Natural killer cell treated with Interleukin-12 subunit alpha and Interleukin-12 subunit beta and Interleukin-15 and Interleukin-18, amount 100 ng/mL, for 72 hours (primary cell): ENCODE measurements around the gene SMIM35. TPM values are rescaled to one million over a fixed set of nuclear protein-coding genes. Genes with fewer than 3 reads are reported as not detected.

Source experiments
- ATAC-seq, 2 donors: fragments of 150-1000 bp; cut with Tn5 transposase in 1 of 2; sonication (Bioruptor Pico), chemical (Tn5 transposase) in 1 of 2; 2 replicates each; pipeline ENCODE4 v1.10.0; 2021
- DNase-seq: peaks from one replicate; pipeline ENCODE4 v3.0.0; 2022; ENCODE audit warnings: low spot score
- H3K27ac Mint-ChIP-seq, 2 donors: 1 replicate in 1 of 2; 2 replicates in 1 of 2; pipeline ENCODE4 v1.8.0; 2022; ENCODE audit warnings: mixed read lengths in 2 of 2, mild to moderate bottlenecking in 1 of 2, moderate library complexity in 1 of 2
- H3K27me3 Mint-ChIP-seq, 2 donors: 1 replicate in 1 of 2; 2 replicates in 1 of 2; pipeline ENCODE4 v1.8.0; 2022; ENCODE audit warnings: mixed read lengths in 2 of 2
- H3K36me3 Mint-ChIP-seq: one replicate; pipeline ENCODE4 v1.8.0; 2022; ENCODE audit warnings: mixed read lengths
- H3K4me1 Mint-ChIP-seq, 2 donors: 1 replicate in 1 of 2; 2 replicates in 1 of 2; pipeline ENCODE4 v1.8.0; 2022; ENCODE audit warnings: low read depth in 2 of 2, mixed read lengths in 2 of 2, mild to moderate bottlenecking in 1 of 2
- H3K4me3 Mint-ChIP-seq: one replicate; pipeline ENCODE4 v1.8.0; 2022; ENCODE audit warnings: mixed read lengths
- H3K9me3 Mint-ChIP-seq: 2 replicates; pipeline ENCODE4 v1.8.0; 2022; ENCODE audit warnings: mixed read lengths
- total RNA-seq, 2 donors: library from RNA; stranded (reverse); gene quantifications; one replicate each; pipeline ENCODE4 v1.2.3, GENCODE V29; 2022

Gene SMIM35
- total RNA-seq, 2 donors from 2014 or later = not detected

- DNase-seq = no peak
- Mint-ChIP-seq H3K4me1 (peaks cover 36 to 38% of the 10 kb centered on the region in 2 donors), H3K27ac (peak overlapping the region; percentile 56 to 59)
Measured at GRCh38 chr11:118052581-118053206, 34.1 kb downstream of the SMIM35 start.

DNA sequence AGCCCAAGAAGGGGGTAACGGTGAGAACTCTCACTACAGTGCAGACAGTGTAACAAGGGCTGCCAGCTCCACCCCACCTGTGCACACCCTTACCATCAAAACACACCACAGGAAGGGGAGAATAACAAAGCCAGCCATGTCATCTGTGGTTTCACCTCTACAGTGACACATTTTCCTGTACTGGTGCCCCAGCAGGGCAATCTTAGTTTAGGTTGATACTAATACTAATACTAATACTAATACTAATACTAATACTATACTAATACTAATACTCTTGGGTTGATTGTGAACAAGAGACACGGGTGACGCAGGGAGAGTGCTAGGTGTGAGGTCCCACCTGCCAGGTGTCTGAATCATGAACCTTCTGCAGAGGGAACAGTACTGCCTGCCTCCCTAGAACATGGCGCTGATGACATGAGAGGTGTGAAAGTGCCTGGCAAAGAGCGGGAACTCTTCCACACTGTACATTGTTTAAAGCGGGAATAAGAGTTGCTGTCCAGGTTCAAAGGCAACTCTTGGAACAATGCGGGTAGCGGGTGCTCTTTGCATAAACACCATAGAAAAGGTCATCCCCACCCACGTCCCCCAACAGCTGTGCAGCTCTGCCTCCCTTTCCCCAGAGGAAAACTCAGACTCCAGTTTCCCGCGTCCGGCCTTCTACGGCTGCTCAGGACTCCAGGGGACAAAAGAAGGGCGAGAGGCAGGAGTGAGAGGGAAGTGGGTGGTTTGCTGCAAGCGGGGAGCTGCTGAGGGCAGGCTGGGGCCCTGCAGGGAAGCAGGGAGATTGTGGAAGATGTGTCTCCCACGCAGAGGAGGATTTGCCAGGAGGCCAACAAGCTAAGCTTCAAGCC, 34.9 kb downstream of the SMIM35 start:
- DNase-seq = no peak
- H3K4me3 Mint-ChIP-seq = no peak overlapping the region
- peak overlapping the region in 1 of 2 donors; percentile 62 for H3K27ac Mint-ChIP-seq
- H3K9me3 Mint-ChIP-seq = no peaks in the 10 kb centered on the region
- H3K4me1 Mint-ChIP-seq = peaks cover 33 to 44% of the 10 kb centered on the region in 2 donors
- ATAC-seq = peak; percentile 54 to 56
- no peaks in the 10 kb centered on the region for H3K36me3 Mint-ChIP-seq
- peaks cover 5 to 7% of the 10 kb centered on the region in 2 donors for H3K27me3 Mint-ChIP-seq

More at GRCh38 chr11:118052581-118053206, 34.1 kb downstream of the SMIM35 start:
- H3K4me3 Mint-ChIP-seq = no peak overlapping the region
- no peaks in the 10 kb centered on the region for H3K36me3 Mint-ChIP-seq
- no peaks in the 10 kb centered on the region for H3K9me3 Mint-ChIP-seq
- peaks cover 14 to 15% of the 10 kb centered on the region in 2 donors for H3K27me3 Mint-ChIP-seq
- ATAC-seq = no peak

DNA sequence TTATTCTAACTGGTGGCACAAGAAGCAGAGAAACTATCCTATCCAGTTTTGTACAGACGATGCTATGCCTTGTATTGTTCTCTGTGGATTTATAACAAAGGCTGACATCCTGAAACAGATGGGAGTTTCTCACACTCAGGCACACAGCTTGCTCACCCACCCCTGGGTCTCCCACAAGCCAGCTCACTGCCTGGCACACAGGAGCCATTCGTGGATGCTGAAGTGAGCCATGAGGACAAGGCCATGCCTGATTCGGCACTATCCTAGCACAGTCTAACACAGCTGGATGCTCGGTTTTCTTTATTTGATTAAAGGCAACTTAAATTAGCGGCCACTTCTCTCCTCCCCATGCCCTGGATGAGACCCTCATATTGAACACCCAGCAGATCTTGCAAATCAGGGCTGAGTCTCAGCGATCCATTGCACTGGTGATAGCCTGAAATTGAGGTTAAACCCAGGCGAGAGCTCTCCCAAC, 35.6 kb downstream of the SMIM35 start:
- DNase-seq = no peak
- H3K27me3 Mint-ChIP-seq = peaks cover 0 to 2% of the 10 kb centered on the region in 2 donors
- H3K27ac Mint-ChIP-seq = peak overlapping the region in 1 of 2 donors; percentile 62
- no peak overlapping the region for H3K4me3 Mint-ChIP-seq
- no peaks in the 10 kb centered on the region for H3K9me3 Mint-ChIP-seq
- H3K4me1 Mint-ChIP-seq = peaks cover 36 to 50% of the 10 kb centered on the region in 2 donors
- no peak for ATAC-seq
- H3K36me3 Mint-ChIP-seq = no peaks in the 10 kb centered on the region

- peak overlapping the region in 1 of 2 donors; percentile 62 for H3K27ac Mint-ChIP-seq
- no peaks in the 10 kb centered on the region for H3K27me3 Mint-ChIP-seq
Measured at GRCh38 chr11:118050208-118050891, 36.4 kb downstream of the SMIM35 start.

GRCh38 chr11:118049771-118050170, 37.0 kb downstream of the SMIM35 start:
- no peaks in the 10 kb centered on the region for H3K36me3 Mint-ChIP-seq
- ATAC-seq = no peak
- peaks cover 48 to 64% of the 10 kb centered on the region in 2 donors for H3K4me1 Mint-ChIP-seq
- H3K27ac Mint-ChIP-seq = no peak overlapping the region
- no peaks in the 10 kb centered on the region for H3K9me3 Mint-ChIP-seq
- H3K4me3 Mint-ChIP-seq = no peak overlapping the region
- DNase-seq = no peak
- H3K27me3 Mint-ChIP-seq = no peaks in the 10 kb centered on the region

More at GRCh38 chr11:118050208-118050891, 36.4 kb downstream of the SMIM35 start:
- ATAC-seq (no peak), DNase-seq (no peak)
- Mint-ChIP-seq H3K4me3 (no peak overlapping the region), H3K9me3 (no peaks in the 10 kb centered on the region), H3K4me1 (peaks cover 43 to 58% of the 10 kb centered on the region in 2 donors), H3K36me3 (no peaks in the 10 kb centered on the region)

DNA sequence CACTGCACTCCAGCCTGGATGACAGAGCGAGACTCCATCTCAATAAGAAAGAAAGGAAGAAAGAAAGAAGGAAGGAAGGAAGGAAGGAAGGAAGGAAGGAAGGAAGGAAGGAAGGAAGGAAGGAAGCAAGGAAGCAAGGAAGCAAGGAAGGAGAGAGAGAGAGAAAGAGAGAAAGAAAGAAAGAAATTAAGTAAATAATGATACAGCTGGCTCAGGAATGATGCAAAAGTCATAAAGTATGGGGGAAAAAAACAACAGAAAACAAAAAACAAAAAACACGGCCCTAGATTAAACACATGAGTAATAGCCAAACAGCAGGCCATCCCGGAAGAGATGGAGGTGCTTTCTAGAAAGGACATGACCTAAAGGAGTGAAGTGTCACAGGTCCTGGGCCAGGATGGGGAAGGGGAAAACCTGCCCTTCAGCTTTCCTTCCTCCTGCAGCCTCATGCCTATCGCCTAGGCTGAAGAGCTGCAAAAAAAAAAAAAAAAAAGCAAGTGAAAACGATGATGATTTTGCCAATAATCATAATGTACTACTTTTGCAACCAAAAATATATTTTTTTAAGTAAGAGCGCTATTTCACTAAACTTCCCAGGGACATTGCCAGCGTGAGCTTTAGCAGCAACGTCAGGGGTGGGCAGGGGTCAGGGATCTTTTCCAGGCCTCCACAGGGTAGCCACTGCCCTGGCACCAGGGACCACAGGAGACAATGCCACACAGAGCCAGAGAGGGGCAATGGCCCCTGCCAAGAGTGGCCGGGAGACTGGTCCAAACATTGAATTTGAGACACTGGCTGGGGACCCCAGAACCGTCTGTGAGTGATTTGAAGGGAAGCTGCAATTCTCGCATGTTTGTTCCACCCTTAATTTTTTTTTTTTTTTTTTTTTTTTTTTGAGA, 38.0 kb downstream of the SMIM35 start:
- DNase-seq (no peak), ATAC-seq (no peak)
- Mint-ChIP-seq H3K36me3 (no peaks in the 10 kb centered on the region), H3K4me1 (peaks cover 50 to 67% of the 10 kb centered on the region in 2 donors), H3K27me3 (no peaks in the 10 kb centered on the region), H3K4me3 (peak overlapping the region; percentile 50), H3K27ac (peak overlapping the region; percentile 10 to 60), H3K9me3 (no peaks in the 10 kb centered on the region)

GRCh38 chr11:118047749-118048148, 39.0 kb downstream of the SMIM35 start:
- H3K27me3 Mint-ChIP-seq = no peaks in the 10 kb centered on the region
- H3K4me3 Mint-ChIP-seq = no peak overlapping the region
- no peak for ATAC-seq

DNA sequence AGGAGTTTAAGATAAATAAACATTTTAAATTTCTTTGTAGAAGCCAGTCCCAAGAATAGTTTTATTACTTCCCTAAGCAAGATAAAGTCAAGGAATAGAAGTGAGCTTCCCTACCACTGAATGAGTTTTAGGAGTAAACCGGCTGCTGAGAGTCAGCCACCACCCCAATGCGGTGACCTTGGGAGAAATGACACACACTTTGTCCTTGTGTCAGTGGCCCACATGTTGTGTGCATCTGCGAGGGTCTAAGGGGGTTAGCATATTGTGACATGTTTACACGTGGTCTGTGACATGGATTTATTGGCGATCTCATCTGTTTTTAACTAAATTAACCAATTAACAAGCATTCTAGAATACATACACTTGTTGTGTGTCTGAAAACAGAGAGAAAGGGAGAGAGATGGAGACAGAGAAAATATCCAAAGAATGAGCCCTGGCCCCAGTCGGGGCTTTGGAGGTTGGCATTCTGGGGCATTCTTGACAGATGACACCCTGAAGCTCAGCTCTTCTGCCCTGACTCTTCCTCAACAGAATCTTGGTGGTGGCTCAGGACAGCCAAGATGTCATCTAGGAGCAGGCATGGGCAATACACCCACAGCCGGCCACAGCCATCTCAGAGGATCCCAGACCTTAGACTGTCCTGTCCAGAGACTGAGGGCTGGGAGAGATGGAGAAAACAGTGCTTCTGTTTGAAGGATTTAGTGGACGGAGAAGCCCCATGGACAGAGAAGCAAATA, 39.6 kb downstream of the SMIM35 start:
- H3K4me1 Mint-ChIP-seq = peaks cover 45 to 68% of the 10 kb centered on the region in 2 donors
- H3K36me3 Mint-ChIP-seq = no peaks in the 10 kb centered on the region
- peak overlapping the region; percentile 11 for H3K4me3 Mint-ChIP-seq
- H3K27ac Mint-ChIP-seq = peak overlapping the region; percentile 42 to 60
- DNase-seq (no peak), ATAC-seq (peak in 1 of 2 donors; percentile 52)
- no peaks in the 10 kb centered on the region for H3K9me3 Mint-ChIP-seq
- H3K27me3 Mint-ChIP-seq = no peaks in the 10 kb centered on the region

More at GRCh38 chr11:118047749-118048148, 39.0 kb downstream of the SMIM35 start:
- DNase-seq = no peak
- Mint-ChIP-seq H3K36me3 (no peaks in the 10 kb centered on the region), H3K27ac (peak overlapping the region; percentile 10 to 60), H3K4me1 (peaks cover 49 to 67% of the 10 kb centered on the region in 2 donors), H3K9me3 (no peaks in the 10 kb centered on the region)

DNA sequence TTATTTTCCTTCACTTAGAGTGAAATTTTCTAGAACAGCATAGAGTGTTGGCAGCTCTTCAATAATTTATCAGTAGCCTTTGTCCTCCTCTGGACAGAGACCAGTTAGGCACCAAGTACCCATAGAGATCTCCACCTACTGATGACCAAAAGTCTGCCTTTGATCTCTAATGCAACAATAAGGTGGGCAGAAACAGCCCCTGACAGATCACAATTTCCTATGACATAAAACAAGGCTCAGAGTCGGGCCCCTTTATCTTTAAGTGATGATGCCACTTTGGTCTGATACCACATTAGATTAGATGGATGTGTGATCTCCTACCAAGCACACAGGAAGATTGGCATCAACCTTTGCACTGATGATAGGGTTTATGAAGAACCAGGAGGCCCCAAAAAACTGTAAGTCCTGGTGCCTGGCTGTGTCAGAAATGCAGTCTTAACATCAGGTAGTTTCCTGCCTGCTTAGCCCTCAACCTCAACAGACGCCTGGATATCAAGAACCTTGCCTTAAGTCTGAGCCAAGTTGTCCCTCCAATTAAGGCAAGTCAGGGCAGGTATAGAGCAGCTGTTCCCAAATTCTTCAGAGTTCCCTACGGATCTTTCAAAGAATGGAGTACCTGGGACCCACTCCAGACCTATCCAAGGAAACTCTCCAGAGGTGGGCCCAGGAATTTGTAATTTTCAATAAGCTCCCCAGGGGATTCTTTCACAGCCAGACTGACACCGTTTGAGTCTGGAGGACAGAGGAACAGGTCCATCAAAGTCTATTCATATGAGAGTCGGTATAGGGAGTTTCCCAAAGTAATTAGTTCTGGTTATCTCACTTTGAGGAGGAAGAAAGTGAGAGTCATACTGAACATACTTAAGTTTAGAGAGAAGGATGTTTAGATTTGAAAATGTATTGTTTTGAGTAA, 40.5 kb downstream of the SMIM35 start:
- no peak for DNase-seq
- Mint-ChIP-seq H3K27me3 (no peaks in the 10 kb centered on the region), H3K4me3 (peak overlapping the region; percentile 26), H3K4me1 (peaks cover 38 to 66% of the 10 kb centered on the region in 2 donors), H3K9me3 (no peaks in the 10 kb centered on the region), H3K27ac (peak overlapping the region; percentile 42 to 60), H3K36me3 (no peaks in the 10 kb centered on the region)
- peak; percentile 63 to 74 for ATAC-seq

- Mint-ChIP-seq H3K4me1 (peaks cover 29 to 57% of the 10 kb centered on the region in 2 donors), H3K9me3 (no peaks in the 10 kb centered on the region), H3K36me3 (no peaks in the 10 kb centered on the region), H3K4me3 (no peak overlapping the region), H3K27me3 (no peaks in the 10 kb centered on the region), H3K27ac (peak overlapping the region; percentile 50 to 60)
- DNase-seq (no peak), ATAC-seq (no peak)
Measured at GRCh38 chr11:118045191-118045590, 41.6 kb downstream of the SMIM35 start.

- DNase-seq (no peak), ATAC-seq (no peak)
- no peaks in the 10 kb centered on the region for H3K9me3 Mint-ChIP-seq
- peaks cover 38 to 57% of the 10 kb centered on the region in 2 donors for H3K4me1 Mint-ChIP-seq
- peak overlapping the region; percentile 17 to 70 for H3K27ac Mint-ChIP-seq
- no peak overlapping the region for H3K4me3 Mint-ChIP-seq
- H3K36me3 Mint-ChIP-seq = no peaks in the 10 kb centered on the region
- H3K27me3 Mint-ChIP-seq = no peaks in the 10 kb centered on the region
Measured at GRCh38 chr11:118042796-118043195, 44.0 kb downstream of the SMIM35 start.
